ENCODE measurements around the gene SDK1. TPM values are rescaled to one million over a fixed set of nuclear protein-coding genes. Genes with fewer than 3 reads are reported as not detected.

Gene SDK1
- total RNA-seq, 2 donors from 2014 or later: 1.3 to 2.6 TPM

GRCh38 chr7:4159761-4160554 is 858.9 kb downstream of the SDK1 start:
- no peak overlapping the region for H3K9ac ChIP-seq (ENCODE audit: low read depth in 2 of 2, low read length in 2 of 2)
- no peak for DNase-seq
- H3K9me3 ChIP-seq: no peaks in the 10 kb centered on the region
- no peak overlapping the region for H3K27ac ChIP-seq
- TF ChIP-seq CTCF (IDR thresholded peaks at IDR 0.05): no peak
- intact Hi-C loops (cut with DNase I): no loop called here
- no peak overlapping the region for H3K4me3 ChIP-seq
- no peaks in the 10 kb centered on the region for H3K27me3 ChIP-seq
- no peaks in the 10 kb centered on the region for H3K4me1 ChIP-seq
- H3K36me3 ChIP-seq: no peaks in the 10 kb centered on the region

- no peak for TF ChIP-seq CTCF (IDR thresholded peaks at IDR 0.05)
- no peak overlapping the region for H3K4me3 ChIP-seq
- no peak overlapping the region for H3K9ac ChIP-seq (ENCODE audit: low read depth in 2 of 2, low read length in 2 of 2)
- DNase-seq: no peak
- no peaks in the 10 kb centered on the region for H3K27me3 ChIP-seq
- no peaks in the 10 kb centered on the region for H3K9me3 ChIP-seq
- intact Hi-C loops (cut with DNase I): no loop called here
- no peaks in the 10 kb centered on the region for H3K36me3 ChIP-seq
- H3K4me1 ChIP-seq: no peaks in the 10 kb centered on the region
- no peak overlapping the region for H3K27ac ChIP-seq
Measured at GRCh38 chr7:4162884-4163564, 862.0 kb downstream of the SDK1 start.

GRCh38 chr7:4163565-4164203 is 862.6 kb downstream of the SDK1 start:
- no peaks in the 10 kb centered on the region for H3K4me1 ChIP-seq
- TF ChIP-seq CTCF (IDR thresholded peaks at IDR 0.05): no peak
- no peaks in the 10 kb centered on the region for H3K27me3 ChIP-seq
- intact Hi-C loops (cut with DNase I): no loop called here
- no peak overlapping the region for H3K4me3 ChIP-seq
- no peak overlapping the region for H3K9ac ChIP-seq (ENCODE audit: low read depth in 2 of 2, low read length in 2 of 2)
- H3K27ac ChIP-seq: no peak overlapping the region
- DNase-seq: no peak
- H3K9me3 ChIP-seq: no peaks in the 10 kb centered on the region
- no peaks in the 10 kb centered on the region for H3K36me3 ChIP-seq

GRCh38 chr7:4164556-4164955 is 863.5 kb downstream of the SDK1 start:
- no peak overlapping the region for H3K27ac ChIP-seq
- H3K9me3 ChIP-seq: no peaks in the 10 kb centered on the region
- H3K27me3 ChIP-seq: no peaks in the 10 kb centered on the region
- intact Hi-C loops (cut with DNase I): no loop called here
- DNase-seq: no peak
- no peaks in the 10 kb centered on the region for H3K36me3 ChIP-seq
- no peak for TF ChIP-seq CTCF (IDR thresholded peaks at IDR 0.05)
- H3K4me3 ChIP-seq: no peak overlapping the region
- no peak overlapping the region for H3K9ac ChIP-seq (ENCODE audit: low read depth in 2 of 2, low read length in 2 of 2)
- no peaks in the 10 kb centered on the region for H3K4me1 ChIP-seq

GRCh38 chr7:4166340-4166739 is 865.3 kb downstream of the SDK1 start:
- Histone ChIP-seq H3K9ac (ENCODE audit: low read depth in 2 of 2, low read length in 2 of 2) (no peak overlapping the region), H3K4me1 (no peaks in the 10 kb centered on the region), H3K36me3 (no peaks in the 10 kb centered on the region), H3K27ac (no peak overlapping the region), H3K9me3 (no peaks in the 10 kb centered on the region), H3K27me3 (no peaks in the 10 kb centered on the region), H3K4me3 (no peak overlapping the region)
- TF ChIP-seq CTCF (IDR thresholded peaks at IDR 0.05): no peak
- DNase-seq: no peak
- intact Hi-C loops (cut with DNase I): no loop called here

All from colonic mucosa (tissue), 4 donors.